GM23338 (cell line): ENCODE measurements around the gene USP2.
A peak's percentile ranks its signal among the peaks of the same experiment; 100 is the strongest.

Source experiments
- CTCF ChIP-seq, 2 experiments: fragments of 200-600 bp in 1 of 2; sonication (generic) in 1 of 2; conservative IDR thresholded peaks; 2 replicates each; pipeline versions ENCODE4 v1.5.1 to v1.6.1; 2016 to 2017; ENCODE audit warnings: antibody characterized with exemption in 2 of 2, low read depth in 2 of 2, mild to moderate bottlenecking in 2 of 2, moderate library complexity in 1 of 2
- EZH2phosphoT487 ChIP-seq: fragments of 200-600 bp; sonication (generic); IDR thresholded peaks from one replicate; pipeline ENCODE4 v1.8.1; 2018; ENCODE audit warnings: antibody characterized with exemption; ENCODE audit not compliant: unreplicated experiment
- POLR2AphosphoS5 ChIP-seq: IDR thresholded peaks from 2 replicates; pipeline ENCODE4 v1.6.1; 2016; ENCODE audit warnings: antibody characterized with exemption, low read depth
- REST ChIP-seq: IDR thresholded peaks from one replicate; pipeline ENCODE4 v1.6.1; 2018; ENCODE audit warnings: antibody characterized with exemption; ENCODE audit not compliant: unreplicated experiment

- TF ChIP-seq CTCF (conservative IDR thresholded peaks at IDR 0.05; ENCODE audit: low read depth in 2 of 2) = peak in 1 of 2 experiments; percentile 33; a peak in 2 of 4 replicates
- TF ChIP-seq POLR2AphosphoS5 = no peak
- no peak for TF ChIP-seq REST
- TF ChIP-seq EZH2phosphoT487 = no peak
Observed at GRCh38 chr11:119340335-119341221, 40.9 kb downstream of the USP2 start, which contains the start of gene C1QTNF5.
